VCaP (cell line): ENCODE measurements around the gene SLC22A14.

Experiments
- H3K27ac ChIP-seq: fragments of 450-650 bp; 2 replicates; pipeline ENCODE4 v1.5.1; 2017
- TF ChIP-seq, protein P1 (sequence below): fragments of 450-650 bp; conservative IDR thresholded peaks from 2 replicates; pipeline ENCODE4 v1.5.1; 2017; ENCODE audit warnings: mild to moderate bottlenecking, moderate library complexity

The SLC22A14 gene

DNA sequence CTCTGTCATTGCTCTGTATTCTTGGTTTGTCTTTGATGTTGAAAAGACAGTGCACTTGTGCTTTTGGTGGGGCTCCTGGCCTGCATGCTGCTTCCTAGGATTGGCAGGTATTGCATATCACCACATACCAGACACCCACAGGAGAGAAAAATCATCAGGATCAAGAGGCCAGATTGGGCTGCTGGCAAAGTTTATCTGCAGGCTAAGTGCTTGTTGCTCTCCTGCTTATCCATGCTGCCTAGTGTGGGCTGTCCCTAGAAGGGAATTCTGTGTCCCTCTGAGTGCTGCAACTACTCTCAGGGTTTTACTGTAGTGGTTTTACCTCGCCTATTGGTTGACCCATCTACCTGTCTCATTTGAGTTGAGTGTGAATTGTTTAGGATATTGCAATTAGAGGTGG, 17.3 kb upstream of the SLC22A14 start:
- H3K27ac ChIP-seq, result no peak overlapping the region
- TF ChIP-seq, protein P1, sequence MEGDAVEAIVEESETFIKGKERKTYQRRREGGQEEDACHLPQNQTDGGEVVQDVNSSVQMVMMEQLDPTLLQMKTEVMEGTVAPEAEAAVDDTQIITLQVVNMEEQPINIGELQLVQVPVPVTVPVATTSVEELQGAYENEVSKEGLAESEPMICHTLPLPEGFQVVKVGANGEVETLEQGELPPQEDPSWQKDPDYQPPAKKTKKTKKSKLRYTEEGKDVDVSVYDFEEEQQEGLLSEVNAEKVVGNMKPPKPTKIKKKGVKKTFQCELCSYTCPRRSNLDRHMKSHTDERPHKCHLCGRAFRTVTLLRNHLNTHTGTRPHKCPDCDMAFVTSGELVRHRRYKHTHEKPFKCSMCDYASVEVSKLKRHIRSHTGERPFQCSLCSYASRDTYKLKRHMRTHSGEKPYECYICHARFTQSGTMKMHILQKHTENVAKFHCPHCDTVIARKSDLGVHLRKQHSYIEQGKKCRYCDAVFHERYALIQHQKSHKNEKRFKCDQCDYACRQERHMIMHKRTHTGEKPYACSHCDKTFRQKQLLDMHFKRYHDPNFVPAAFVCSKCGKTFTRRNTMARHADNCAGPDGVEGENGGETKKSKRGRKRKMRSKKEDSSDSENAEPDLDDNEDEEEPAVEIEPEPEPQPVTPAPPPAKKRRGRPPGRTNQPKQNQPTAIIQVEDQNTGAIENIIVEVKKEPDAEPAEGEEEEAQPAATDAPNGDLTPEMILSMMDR, result no peak

DNA sequence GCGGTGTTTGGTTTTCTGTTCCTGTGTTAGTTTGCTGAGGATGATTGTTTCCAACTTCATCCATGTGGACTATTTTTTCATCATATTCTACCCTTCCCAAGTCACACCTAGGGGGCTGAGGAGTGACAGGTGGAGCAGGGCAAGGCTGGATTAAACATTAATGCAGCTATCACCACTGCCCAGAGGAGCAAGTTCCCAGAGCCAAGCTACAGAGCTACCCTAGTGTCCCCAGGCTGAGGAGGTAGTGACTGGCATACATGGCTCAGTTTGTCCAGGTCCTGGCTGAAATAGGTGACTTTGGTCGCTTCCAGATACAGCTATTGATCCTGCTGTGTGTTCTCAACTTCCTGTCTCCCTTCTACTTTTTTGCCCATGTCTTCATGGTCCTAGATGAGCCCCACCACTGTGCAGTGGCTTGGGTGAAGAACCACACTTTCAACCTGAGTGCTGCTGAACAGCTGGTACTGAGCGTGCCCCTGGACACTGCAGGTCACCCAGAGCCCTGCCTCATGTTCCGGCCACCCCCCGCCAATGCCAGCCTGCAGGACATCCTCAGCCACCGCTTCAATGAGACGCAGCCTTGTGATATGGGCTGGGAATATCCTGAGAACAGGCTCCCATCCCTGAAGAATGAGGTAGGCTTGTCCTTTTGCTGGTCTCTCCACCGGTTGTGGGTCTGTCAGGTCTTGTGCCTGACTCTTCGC, 16.3 kb upstream of the SLC22A14 start, which contains the start of gene SLC22A13:
Gene SLC22A13, plus strand, starts transcription at position 209 of the 704 bp plus-strand sequence. Its CDS starts 49 bp downstream, at position 258.
- H3K27ac ChIP-seq, result no peak within 1 kb of the TSS

GRCh38 chr3:38266810-38267209, 15.3 kb upstream of the SLC22A14 start:
- TF ChIP-seq, protein P1, result no peak
- H3K27ac ChIP-seq, result no peak overlapping the region

More for the DNA sequence above, 16.3 kb upstream of the SLC22A14 start, which contains the start of gene SLC22A13:
- TF ChIP-seq, protein P1, result no peak

DNA sequence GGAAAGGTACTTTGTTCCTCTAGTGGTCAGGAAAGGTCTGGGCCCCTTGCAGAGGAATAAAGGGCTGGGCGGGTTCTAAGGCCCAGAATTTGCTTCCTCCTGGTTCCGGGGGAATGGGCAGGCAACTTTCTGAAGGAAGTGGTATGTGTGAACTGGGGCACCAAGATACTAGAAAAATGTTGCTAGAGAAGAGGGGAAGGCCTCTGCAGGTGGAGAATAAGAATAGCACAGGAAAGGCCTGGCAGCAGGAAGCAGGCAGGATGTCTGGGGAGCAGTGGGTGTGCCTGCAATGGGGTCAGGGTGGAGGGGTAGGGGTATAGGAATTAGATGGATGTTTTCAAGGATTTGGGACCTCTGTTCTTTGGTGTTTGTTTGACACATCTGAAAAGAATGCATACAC, 14.4 kb upstream of the SLC22A14 start:
- H3K27ac ChIP-seq, result no peak overlapping the region
- TF ChIP-seq, protein P1, result no peak

GRCh38 chr3:38268087-38268486, 14.0 kb upstream of the SLC22A14 start:
- H3K27ac ChIP-seq, result no peak overlapping the region
- TF ChIP-seq, protein P1, result no peak

GRCh38 chr3:38268522-38268921, 13.6 kb upstream of the SLC22A14 start:
- no peak overlapping the region for H3K27ac ChIP-seq
- TF ChIP-seq, protein P1, result no peak

DNA sequence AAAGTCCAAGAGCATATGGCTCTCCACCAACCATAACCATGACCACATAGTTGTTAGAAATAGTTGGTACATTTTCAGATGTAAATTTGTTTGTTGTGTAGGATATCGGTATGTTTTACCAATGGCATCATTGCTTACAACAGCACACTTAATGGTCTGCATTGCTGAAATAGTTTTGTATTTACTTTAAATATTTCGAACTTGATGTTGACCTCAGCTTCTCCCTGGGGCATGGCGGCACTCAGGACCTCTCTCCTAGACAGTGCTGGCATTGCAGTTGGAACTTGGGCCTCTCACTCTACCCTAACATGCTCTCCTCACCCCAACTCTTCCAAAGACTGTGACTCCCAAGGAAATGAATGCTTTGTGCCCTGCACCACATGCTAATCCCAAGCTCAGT, 11.5 kb upstream of the SLC22A14 start:
- H3K27ac ChIP-seq, result no peak overlapping the region
- TF ChIP-seq, protein P1, result no peak
